A549 (cell line): ENCODE measurements around the gene TTR. TPM values are rescaled to one million over a fixed set of nuclear protein-coding genes. Genes with fewer than 3 reads are reported as not detected.

Experiments
- ATAC-seq, 2 experiments: fragments of 200-7000 bp in 1 of 2; fragments of >200 bp in 1 of 2; cut with Nextera tagmentation in 1 of 2; cut with Tn5 transposase in 1 of 2; 3 replicates each; pipeline versions ENCODE4 v1.8.0 to v1.9.1; 2018 to 2020; ENCODE audit warnings: mild to moderate bottlenecking in 1 of 2, moderate library complexity in 1 of 2
- CTCF ChIA-PET: fragments of 300-600 bp; sonication (Branson Sonifier 250); formaldehyde crosslinking; extraction: SDS; loops from one replicate; lab custom pipeline; 2021; ENCODE audit warnings: antibody characterized with exemption, inconsistent platforms; lab: Yijun Ruan, JAX
- POLR2A ChIA-PET: fragments of 350-600 bp; formaldehyde crosslinking; extraction: SDS; loops from one replicate; lab custom pipeline; 2021; ENCODE audit warnings: antibody characterized with exemption, inconsistent platforms; lab: Yijun Ruan, JAX
- DNase-seq, 2 experiments: peaks; one replicate each; pipeline versions ENCODE4 v3.0.0 to v3.0.0-alpha.2; 2011 to 2016; ENCODE audit warnings: low read depth in 1 of 2, low spot score in 1 of 2
- FAIRE-seq: peaks from 2 replicates; lab custom pipeline; 2011; peaks lifted over from hg19 to GRCh38; lab: Jason Lieb, UNC
- H3K27ac ChIP-seq, 2 experiments: fragments of >200 bp; sonication (Bioruptor Twin); formaldehyde crosslinking; 3 replicates each; pipeline ENCODE4 v1.5.1; 2016 to 2017
- H3K4me1 ChIP-seq: fragments of >200 bp; sonication (Bioruptor Twin); formaldehyde crosslinking; 3 replicates; pipeline ENCODE4 v1.6.1; 2016
- H3K4me2 ChIP-seq: fragments of >200 bp; sonication (Bioruptor Twin); formaldehyde crosslinking; 3 replicates; pipeline ENCODE4 v1.6.1; 2016
- H3K4me3 ChIP-seq: fragments of >200 bp; sonication (Bioruptor Twin); formaldehyde crosslinking; 3 replicates; pipeline ENCODE4 v1.5.1; 2016
- H3K9me3 ChIP-seq: fragments of >200 bp; sonication (Bioruptor Twin); formaldehyde crosslinking; 3 replicates; pipeline ENCODE4 v1.6.1; 2016
- BHLHE40 ChIP-seq: IDR thresholded peaks from 2 replicates; pipeline ENCODE4 v1.6.1; 2012; ENCODE audit warnings: low read depth, low read length, inconsistent platforms
- CBX8 ChIP-seq: fragments of 200-600 bp; sonication (generic); IDR thresholded peaks from 2 replicates; pipeline ENCODE4 v1.6.1; 2016
- CHD4 ChIP-seq: fragments of 200-600 bp; sonication (generic); IDR thresholded peaks from 2 replicates; pipeline ENCODE4 v1.6.1; 2016; ENCODE audit warnings: antibody characterized with exemption, mild to moderate bottlenecking, borderline replicate concordance
- FOSB ChIP-seq: fragments of 250-450 bp; sonication (Bioruptor Pico); IDR thresholded peaks from 2 replicates; pipeline ENCODE4 v1.5.0; 2020; ENCODE audit warnings: mild to moderate bottlenecking, moderate library complexity
- GATA3 ChIP-seq: IDR thresholded peaks from 2 replicates; pipeline ENCODE4 v1.6.1; 2012; ENCODE audit warnings: borderline replicate concordance
- HOXB13 ChIP-seq: fragments of 250-450 bp; sonication (Bioruptor Pico); IDR thresholded peaks from 2 replicates; pipeline ENCODE4 v1.5.0; 2020; ENCODE audit warnings: low read depth, mild to moderate bottlenecking, moderate library complexity
- HOXB5 ChIP-seq: fragments of 250-450 bp; sonication (Bioruptor Pico); IDR thresholded peaks from 2 replicates; pipeline ENCODE4 v1.5.0; 2020; ENCODE audit warnings: mild to moderate bottlenecking, moderate library complexity
- JUN ChIP-seq, 2 experiments: fragments of >200 bp; sonication (Bioruptor Twin); formaldehyde crosslinking; IDR thresholded peaks; 2 replicates in 1 of 2; 3 replicates in 1 of 2; pipeline ENCODE4 v1.6.1; 2016 to 2017
- KDM1A ChIP-seq: fragments of 200-600 bp; sonication (generic); IDR thresholded peaks from 2 replicates; pipeline ENCODE4 v1.6.1; 2016; ENCODE audit warnings: low read depth, mild to moderate bottlenecking
- MAFK ChIP-seq: fragments of 450-650 bp; IDR thresholded peaks from 2 replicates; pipeline ENCODE4 v1.6.1; 2014; ENCODE audit not compliant: partially characterized antibody
- NFE2L2 ChIP-seq: fragments of 150-350 bp; conservative IDR thresholded peaks from 2 replicates; pipeline ENCODE4 v1.6.1; 2014; ENCODE audit warnings: low read length
- POLR2A ChIP-seq: IDR thresholded peaks from 2 replicates; pipeline ENCODE4 v1.6.1; 2012; ENCODE audit warnings: mild to moderate bottlenecking, low read length
- RARB ChIP-seq: fragments of 250-450 bp; sonication (Bioruptor Pico); IDR thresholded peaks from 2 replicates; pipeline ENCODE4 v1.8.0; 2021; ENCODE audit warnings: mild to moderate bottlenecking, moderate library complexity
- TFCP2L1 ChIP-seq: fragments of 250-450 bp; sonication (Bioruptor Pico); IDR thresholded peaks from 2 replicates; pipeline ENCODE4 v1.5.0; 2021; ENCODE audit warnings: mild to moderate bottlenecking
- WGBS: methylation state at CpG from one replicate; pipeline ENCODE4 v1.1.6; 2017; ENCODE audit errors: missing lambda C conversion rate; 5-methylcytosine and 5-hydroxymethylcytosine counted together
- polyA plus RNA-seq, 4 experiments: library from polyadenylated mRNA; depleted of rRNA in 3 of 4; stranded (reverse); fragments of >200 nt; fragmentation: RNase III in 1 of 4; extraction: RNeasy Plus Mini Kit Qiagen cat#74134 plus additional on column Dnase treatment in 1 of 4; gene quantifications; 2 replicates in 3 of 4; 3 replicates in 1 of 4; pipeline ENCODE4 v1.2.3, GENCODE V29; 2011 to 2017
- TF ChIP-seq, protein P1 (sequence below): IDR thresholded peaks from 2 replicates; pipeline ENCODE4 v1.6.1; 2012; ENCODE audit warnings: low read depth, borderline replicate concordance
- TF ChIP-seq, protein P2 (sequence below): fragments of 250-450 bp; sonication (Bioruptor Pico); IDR thresholded peaks from 2 replicates; pipeline ENCODE4 v1.5.0; 2020; ENCODE audit warnings: low read depth, mild to moderate bottlenecking, moderate library complexity
- TF ChIP-seq, protein P3 (sequence below): fragments of >200 bp; sonication (Bioruptor Twin); formaldehyde crosslinking; IDR thresholded peaks from 3 replicates; pipeline ENCODE4 v1.5.1; 2016
- TF ChIP-seq, protein P4 (sequence below): IDR thresholded peaks from 2 replicates; pipeline ENCODE4 v1.6.1; 2012

Gene TTR
- polyA plus RNA-seq, 2 of the 4 experiments (the other 2 are of a cell fraction), result 0.18 to 0.28 TPM

DNA sequence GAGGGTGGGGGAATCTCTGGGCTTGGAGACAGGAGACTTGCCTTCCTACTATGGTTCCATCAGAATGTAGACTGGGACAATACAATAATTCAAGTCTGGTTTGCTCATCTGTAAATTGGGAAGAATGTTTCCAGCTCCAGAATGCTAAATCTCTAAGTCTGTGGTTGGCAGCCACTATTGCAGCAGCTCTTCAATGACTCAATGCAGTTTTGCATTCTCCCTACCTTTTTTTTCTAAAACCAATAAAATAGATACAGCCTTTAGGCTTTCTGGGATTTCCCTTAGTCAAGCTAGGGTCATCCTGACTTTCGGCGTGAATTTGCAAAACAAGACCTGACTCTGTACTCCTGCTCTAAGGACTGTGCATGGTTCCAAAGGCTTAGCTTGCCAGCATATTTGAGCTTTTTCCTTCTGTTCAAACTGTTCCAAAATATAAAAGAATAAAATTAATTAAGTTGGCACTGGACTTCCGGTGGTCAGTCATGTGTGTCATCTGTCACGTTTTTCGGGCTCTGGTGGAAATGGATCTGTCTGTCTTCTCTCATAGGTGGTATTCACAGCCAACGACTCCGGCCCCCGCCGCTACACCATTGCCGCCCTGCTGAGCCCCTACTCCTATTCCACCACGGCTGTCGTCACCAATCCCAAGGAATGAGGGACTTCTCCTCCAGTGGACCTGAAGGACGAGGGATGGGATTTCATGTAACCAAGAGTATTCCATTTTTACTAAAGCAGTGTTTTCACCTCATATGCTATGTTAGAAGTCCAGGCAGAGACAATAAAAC lies 6.5 kb downstream of the TTR start:
- CTCF ChIA-PET, result interaction anchor here (0.6 kb wide), 1 partner anchor 32 kb away, joined by 3 read pairs; no protein-coding TSS in a partner anchor
- ATAC-seq, result no peak

DNA sequence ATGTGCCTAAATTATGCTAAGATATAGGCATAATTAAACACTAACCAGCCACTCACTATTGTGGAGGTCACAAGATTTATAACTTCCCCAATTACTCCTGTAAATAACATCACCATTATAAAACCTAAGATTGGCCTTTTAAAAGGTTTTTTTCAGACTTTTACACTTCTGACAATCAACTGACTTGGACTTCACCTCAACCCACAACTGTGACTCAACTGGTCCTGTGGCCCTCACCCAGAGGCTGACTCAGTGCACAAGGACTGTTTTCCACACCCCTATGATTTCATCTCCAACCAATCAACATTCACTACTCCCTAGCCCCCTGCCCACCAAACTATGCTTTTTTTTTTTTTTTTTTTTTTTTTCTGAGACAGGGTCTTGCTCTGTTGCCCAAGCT lies 11.6 kb downstream of the TTR start:
- TF ChIP-seq GATA3 (no peak), NFE2L2 (no peak), HOXB13 (CRISPR knock-in tag) (no peak), HOXB5 (CRISPR knock-in tag) (no peak), RARB (CRISPR knock-in tag) (no peak), TFCP2L1 (CRISPR knock-in tag) (no peak)
- TF ChIP-seq, protein P1, sequence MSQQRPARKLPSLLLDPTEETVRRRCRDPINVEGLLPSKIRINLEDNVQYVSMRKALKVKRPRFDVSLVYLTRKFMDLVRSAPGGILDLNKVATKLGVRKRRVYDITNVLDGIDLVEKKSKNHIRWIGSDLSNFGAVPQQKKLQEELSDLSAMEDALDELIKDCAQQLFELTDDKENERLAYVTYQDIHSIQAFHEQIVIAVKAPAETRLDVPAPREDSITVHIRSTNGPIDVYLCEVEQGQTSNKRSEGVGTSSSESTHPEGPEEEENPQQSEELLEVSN, result no peak
- H3K4me2 ChIP-seq, result no peak overlapping the region
- H3K9me3 ChIP-seq, result no peaks in the 10 kb centered on the region
- ChIA-PET CTCF (no interaction called here), POLR2A (no interaction called here)
- H3K4me3 ChIP-seq, result no peak overlapping the region
- ATAC-seq, result no peak
- FAIRE-seq, result no peak
- H3K27ac ChIP-seq, result no peak overlapping the region
- H3K4me1 ChIP-seq, result no peaks in the 10 kb centered on the region
- no peak for DNase-seq

More for the DNA sequence above, 6.5 kb downstream of the TTR start:
- Histone ChIP-seq H3K27ac (no peak overlapping the region), H3K4me3 (no peak overlapping the region), H3K9me3 (no peaks in the 10 kb centered on the region), H3K4me1 (0 out of 3 replicates have a peak, but pooled peaks cover 3% of the 10 kb centered on the region), H3K4me2 (no peak overlapping the region)
- DNase-seq, result no peak
- TF ChIP-seq FOSB (CRISPR knock-in tag) (no peak), POLR2A (no peak)
- FAIRE-seq, result no peak
- WGBS, result 80% methylated on average over 13 of the region's 13 CpGs
- POLR2A ChIA-PET, result no interaction called here

DNA sequence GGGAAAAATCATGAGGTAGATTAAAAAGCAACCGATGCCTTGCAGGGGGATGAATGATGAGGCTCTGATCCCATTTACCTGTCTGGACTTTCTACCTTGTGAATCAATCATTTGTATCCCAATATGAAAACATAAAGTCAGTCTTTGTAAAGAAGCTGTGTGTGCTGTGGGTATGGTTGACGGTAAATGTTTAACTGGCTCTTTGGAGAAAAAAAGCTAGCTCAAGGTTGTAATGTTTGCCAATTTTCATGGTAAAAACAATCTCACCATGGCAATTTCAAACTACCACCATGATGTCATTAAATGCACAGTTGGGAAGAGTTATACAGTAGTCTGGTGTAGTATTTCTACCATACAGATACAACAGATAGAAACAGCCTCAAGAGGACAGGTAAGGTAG lies 14.6 kb downstream of the TTR start:
- Histone ChIP-seq H3K27ac (no peak overlapping the region), H3K4me1 (no peaks in the 10 kb centered on the region), H3K9me3 (no peaks in the 10 kb centered on the region), H3K4me3 (no peak overlapping the region), H3K4me2 (no peak overlapping the region)
- FAIRE-seq, result no peak
- DNase-seq, result no peak
- ATAC-seq, result no peak
- ChIA-PET CTCF (interaction anchor here (1.9 kb wide), 1 partner anchor 117 kb away, joined by 5 read pairs; no protein-coding TSS in a partner anchor), POLR2A (no interaction called here)
- WGBS, result 43% methylated on average over 2 of the region's 2 CpGs
- TF ChIP-seq MAFK, result no peak
- TF ChIP-seq JUN (IDR thresholded peaks at IDR 0.05), result no peak

DNA sequence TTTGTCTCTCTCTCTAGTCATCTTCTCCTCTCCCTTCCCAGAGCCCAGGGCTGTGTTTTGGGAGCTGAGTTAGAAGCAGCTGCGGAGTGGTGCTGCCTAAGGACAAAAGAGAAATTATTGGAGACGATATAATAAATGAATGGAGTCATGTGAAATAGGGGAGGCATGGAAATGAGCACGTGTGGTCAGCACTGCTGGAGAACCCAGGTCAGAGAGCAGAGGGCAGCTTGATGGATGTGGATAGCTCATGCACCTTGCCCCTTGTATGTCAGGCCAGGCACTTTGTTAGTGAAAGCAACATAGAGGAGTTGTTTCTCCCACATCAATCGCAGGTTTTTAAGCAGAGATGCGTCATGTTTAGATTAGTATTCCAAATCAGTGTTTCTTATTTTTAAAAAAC lies 15.7 kb downstream of the TTR start:
- Histone ChIP-seq H3K27ac (no peak overlapping the region), H3K9me3 (no peaks in the 10 kb centered on the region), H3K4me1 (no peaks in the 10 kb centered on the region), H3K4me2 (no peak overlapping the region), H3K4me3 (no peak overlapping the region)
- CTCF ChIA-PET, result interaction anchor here (0.6 to 1.9 kb wide), 3 partner anchors 16 to 116 kb away, joined by 3 to 5 read pairs (median 3); partner anchors contain the start of gene TTR
- FAIRE-seq, result no peak
- no peak for ATAC-seq
- POLR2A ChIA-PET, result no interaction called here
- TF ChIP-seq, protein P2, sequence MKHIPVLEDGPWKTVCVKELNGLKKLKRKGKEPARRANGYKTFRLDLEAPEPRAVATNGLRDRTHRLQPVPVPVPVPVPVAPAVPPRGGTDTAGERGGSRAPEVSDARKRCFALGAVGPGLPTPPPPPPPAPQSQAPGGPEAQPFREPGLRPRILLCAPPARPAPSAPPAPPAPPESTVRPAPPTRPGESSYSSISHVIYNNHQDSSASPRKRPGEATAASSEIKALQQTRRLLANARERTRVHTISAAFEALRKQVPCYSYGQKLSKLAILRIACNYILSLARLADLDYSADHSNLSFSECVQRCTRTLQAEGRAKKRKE (CRISPR knock-in tag), result no peak
- TF ChIP-seq TFCP2L1 (CRISPR knock-in tag) (no peak), KDM1A (no peak), NFE2L2 (no peak), CBX8 (no peak), HOXB13 (CRISPR knock-in tag) (no peak), CHD4 (no peak), BHLHE40 (no peak), MAFK (no peak)
- TF ChIP-seq, protein P3, sequence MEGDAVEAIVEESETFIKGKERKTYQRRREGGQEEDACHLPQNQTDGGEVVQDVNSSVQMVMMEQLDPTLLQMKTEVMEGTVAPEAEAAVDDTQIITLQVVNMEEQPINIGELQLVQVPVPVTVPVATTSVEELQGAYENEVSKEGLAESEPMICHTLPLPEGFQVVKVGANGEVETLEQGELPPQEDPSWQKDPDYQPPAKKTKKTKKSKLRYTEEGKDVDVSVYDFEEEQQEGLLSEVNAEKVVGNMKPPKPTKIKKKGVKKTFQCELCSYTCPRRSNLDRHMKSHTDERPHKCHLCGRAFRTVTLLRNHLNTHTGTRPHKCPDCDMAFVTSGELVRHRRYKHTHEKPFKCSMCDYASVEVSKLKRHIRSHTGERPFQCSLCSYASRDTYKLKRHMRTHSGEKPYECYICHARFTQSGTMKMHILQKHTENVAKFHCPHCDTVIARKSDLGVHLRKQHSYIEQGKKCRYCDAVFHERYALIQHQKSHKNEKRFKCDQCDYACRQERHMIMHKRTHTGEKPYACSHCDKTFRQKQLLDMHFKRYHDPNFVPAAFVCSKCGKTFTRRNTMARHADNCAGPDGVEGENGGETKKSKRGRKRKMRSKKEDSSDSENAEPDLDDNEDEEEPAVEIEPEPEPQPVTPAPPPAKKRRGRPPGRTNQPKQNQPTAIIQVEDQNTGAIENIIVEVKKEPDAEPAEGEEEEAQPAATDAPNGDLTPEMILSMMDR, result no peak
- TF ChIP-seq, protein P4, sequence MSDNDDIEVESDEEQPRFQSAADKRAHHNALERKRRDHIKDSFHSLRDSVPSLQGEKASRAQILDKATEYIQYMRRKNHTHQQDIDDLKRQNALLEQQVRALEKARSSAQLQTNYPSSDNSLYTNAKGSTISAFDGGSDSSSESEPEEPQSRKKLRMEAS, result no peak
- 45% methylated on average over 5 of the region's 5 CpGs for WGBS
- DNase-seq, result no peak
